ENCODE results near the gene SFMBT2.

SFMBT2 gene

GRCh38 chr10:7293378-7293920 lies 117.4 kb downstream of the SFMBT2 start:
- DNase-seq: no peak

DNA sequence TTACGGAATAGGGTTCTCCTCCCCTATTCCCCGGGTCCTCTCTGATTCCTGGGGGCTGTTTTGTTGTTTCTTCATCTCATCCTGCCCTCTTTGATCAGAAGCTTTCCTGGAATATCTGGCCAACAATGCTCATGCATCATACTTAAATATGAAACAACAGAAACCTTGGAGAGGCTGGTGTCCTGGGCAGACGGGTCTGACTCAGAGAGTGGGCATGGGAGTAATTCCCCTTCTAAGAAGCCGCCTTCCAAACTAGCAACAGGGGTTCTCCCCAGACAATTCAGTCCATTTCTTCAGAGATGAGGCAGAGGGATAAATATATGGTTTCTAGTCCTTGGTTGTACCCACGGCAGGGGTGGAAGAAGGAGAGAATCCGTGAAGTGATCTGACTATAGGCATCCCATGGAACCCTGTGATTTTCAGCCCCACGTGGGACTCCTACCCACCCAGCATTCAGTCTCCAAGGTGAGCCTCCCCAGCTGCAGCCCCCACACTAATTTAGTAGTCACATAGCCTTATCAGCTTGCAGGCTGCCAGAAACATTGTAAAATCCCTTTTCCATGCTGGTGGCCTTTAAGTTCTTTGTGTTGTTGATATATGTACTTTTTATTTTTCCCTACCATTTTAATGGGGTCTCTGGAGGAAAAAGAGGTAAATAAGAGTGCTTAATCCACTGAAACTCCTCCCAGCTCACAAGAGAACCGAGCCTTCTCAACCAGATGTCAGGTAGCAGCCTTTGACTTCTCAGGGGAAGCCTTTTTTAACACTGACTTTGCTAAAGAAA lies 119.2 kb downstream of the SFMBT2 start:
- no peak for DNase-seq

DNA sequence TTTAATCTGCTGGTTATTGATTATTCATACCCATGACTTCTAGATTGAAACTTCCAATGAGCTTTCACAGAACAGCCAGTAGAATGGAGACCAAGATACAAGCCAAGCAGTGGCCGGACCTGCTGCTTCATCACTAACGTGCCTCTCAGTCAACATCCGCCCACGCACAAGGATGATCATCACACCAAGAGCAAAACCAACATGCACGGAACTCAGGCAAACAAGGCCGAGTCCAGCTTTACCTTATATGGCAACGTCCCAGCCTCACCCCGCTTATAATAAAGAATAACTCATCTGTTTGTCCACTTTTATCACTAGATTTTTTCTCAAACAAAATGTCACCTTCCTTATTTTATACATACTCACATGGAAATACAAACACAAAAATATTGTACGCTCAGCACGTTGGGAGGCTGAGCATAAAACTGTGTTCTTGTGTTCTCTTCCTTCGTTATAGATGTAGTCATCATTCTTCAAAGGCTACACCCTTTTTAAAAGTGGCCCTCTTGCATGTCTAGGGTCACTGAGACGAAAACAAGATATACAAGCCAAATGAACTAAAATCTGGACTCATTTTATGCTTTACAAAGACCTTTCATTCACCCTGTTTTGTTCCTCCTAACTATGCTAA lies 122.7 kb downstream of the SFMBT2 start:
- DNase-seq: no peak

DNA sequence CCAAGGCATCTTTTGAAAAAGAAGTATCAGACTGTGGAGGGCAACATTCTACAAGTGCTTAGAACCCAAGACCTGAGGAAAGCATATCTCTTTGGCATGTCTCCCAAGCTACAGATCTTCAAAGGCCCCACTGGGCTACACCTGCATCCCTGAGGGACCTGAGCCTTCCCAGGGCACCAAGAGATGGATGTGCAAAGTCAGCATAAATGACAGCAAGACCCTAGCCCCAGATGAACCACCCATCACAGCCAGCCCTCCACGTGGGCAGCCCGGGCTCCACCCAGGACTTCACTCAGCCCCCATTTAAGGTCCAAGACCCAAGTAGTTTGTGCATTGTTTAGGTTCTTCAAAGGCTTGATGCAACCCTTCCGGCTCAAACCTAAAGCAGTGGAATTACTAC lies 123.5 kb downstream of the SFMBT2 start:
- no peak for DNase-seq

DNA sequence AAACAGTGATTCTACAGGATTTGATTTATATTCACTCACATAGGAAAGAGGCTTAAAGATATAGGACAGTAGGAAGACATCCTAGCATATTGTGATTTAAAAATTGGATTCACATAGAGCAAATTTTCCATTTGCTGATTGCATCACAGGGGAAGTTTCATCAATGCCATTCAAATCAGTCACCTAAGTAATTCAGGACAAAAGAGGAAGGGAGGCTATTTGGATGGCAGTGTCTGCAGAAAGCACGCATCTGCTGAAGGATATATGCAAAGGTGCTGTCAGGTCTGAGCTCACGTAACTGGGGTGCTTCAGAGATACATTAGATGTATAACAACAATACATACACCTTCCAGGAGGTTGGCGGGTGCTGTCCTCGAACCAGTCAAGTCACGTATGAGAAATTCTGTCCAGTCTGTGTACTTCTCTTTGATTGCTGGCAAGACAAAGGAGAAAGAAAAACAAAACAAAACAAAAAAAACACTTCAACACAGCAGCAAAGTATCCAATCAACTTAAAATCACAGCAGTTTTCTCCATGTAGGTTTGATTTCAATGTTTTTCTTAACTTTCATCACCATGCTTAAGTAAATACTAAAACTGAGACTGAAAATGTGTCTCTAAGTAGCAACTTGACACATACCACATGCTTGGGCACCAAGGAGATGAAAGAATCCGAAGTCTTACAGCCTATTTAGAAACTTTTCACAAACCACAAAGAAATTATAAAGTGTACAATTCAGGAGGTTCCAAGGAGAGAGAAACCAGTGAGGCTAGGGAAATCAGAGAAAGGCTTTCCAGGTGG lies 125.1 kb downstream of the SFMBT2 start:
- no peak for DNase-seq

DNA sequence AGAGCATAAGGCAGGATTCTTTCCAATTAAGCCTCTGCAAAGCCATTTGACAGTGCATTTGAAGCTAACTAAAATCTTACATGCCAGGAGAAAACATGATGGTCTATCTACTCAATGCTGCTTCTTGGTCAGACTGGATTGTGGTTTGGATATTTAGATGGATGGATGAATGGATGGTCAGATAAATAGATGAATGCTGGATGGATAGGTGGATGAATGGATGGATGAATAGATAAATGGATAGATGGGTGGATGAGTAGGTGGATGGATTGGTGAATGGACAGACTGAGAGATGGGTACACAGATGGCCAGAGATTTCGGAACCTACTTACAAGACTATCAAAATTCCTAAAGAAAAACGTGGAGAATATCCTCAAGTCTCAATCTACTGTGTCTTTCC lies 127.6 kb downstream of the SFMBT2 start:
- no peak for DNase-seq

- no peak for DNase-seq
Observed at GRCh38 chr10:7282457-7282856, 128.4 kb downstream of the SFMBT2 start.

- DNase-seq: no peak
Observed at GRCh38 chr10:7281429-7281828, 129.4 kb downstream of the SFMBT2 start.

DNA sequence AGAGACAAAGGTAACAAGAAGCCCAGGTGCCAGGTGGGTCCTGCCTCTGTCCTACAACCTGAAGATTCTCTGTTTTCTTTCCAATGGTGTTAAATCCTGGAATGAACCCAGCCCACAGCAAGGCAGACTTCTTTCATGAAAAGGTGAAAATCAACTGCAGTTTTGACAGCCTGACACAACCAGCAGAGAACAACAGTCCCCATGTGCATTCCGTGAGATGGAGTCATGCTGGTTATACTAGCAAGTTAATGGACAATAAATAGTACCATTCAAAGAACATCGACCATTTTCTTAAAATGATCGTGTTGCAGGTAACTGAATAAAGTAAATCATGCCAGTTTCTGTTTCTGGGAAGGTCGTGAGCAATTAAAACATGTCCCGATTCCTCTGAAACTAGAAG lies 131.5 kb downstream of the SFMBT2 start:
- DNase-seq: no peak

GRCh38 chr10:7277867-7278266 lies 133.0 kb downstream of the SFMBT2 start:
- no peak for DNase-seq

DNA sequence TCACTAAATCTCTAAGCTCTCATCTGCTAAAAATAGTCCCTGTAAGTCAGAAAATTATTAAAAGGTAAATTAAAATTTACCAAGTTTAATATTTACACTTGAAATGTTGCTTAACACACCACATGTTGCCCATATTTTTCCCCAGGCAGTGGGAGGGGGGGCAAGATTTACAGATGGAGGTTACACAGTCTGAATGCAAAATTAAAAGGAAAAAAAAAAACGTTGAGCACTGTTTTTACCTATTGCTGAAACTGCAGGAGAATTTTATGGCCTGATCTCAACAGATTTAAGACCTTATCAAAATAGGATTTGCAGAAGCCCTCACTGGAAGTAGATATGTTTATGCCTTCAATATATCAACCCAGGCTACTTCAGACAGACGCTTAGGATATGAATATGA lies 133.4 kb downstream of the SFMBT2 start:
- DNase-seq: no peak

DNA sequence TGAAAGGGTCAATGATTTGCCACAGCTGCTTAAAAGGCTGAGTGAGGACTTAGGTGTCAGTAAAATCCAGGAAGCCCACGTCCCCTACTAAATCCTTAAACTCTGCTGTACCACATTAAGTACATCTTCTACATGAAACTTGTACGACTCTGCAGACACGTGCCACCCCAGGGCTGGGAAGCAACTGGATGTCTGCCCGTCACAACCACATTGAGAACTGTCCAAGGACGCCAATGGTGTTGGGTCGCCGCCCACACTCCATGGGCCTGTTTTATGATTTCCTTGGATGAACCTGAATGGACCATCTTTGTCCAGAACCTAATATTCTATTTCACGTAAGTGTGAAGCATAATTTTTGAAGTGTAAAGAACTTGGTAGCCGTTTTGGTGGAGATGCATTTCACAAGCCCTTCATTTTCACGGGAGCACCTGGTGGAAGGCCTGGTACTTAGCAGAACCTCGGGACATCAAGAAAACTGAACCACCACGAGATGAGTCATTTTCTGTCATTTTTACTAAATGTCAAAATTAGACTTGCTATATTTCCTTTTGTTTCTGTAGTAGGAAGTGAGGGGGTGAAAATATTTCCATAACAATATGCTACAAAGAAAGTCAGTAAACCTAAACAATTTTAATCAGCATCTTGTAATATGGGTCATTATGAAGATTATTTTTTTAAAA lies 134.9 kb downstream of the SFMBT2 start:
- no peak for DNase-seq

DNA sequence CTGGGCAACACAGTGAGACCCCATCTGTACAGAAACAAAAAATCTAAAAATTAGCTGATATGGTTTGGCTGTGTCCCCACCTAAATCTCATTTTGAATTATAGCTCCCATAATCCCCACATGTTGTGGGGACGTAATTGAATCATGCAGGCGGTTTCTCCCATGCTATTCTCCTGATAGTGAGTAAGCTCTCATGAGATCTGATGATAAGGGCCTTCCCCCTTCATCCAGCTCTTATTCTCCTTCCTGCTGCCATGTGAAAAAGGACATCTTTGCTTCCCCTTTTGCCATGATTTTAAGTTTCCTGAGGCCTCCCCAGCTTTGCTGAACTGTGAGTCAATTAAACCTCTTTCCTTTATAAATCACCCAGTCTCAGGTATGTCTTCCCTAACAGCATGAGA lies 136.5 kb downstream of the SFMBT2 start:
- no peak for DNase-seq

DNA sequence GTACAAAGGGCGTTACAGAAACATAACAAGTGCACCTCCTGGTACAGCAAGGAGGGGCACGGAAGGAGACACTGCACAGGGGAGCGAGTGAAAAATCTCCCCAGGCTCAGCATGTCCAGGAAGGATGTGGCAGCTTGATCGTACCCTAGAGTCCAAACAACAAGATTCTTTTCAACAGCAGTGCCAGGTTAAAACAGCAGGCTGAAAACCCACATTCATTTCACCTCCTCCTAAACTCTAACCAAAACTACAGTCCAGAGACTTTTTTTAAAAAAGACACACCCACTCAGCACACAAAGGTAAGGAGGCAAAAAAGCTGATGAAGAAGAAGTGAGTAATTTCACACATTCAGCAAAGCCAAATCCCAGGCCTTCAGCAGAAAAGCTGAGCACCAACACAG lies 138.8 kb downstream of the SFMBT2 start:
- DNase-seq: no peak

- DNase-seq: no peak
Observed at GRCh38 chr10:7269988-7270387, 140.8 kb downstream of the SFMBT2 start.

- no peak for DNase-seq
Observed at GRCh38 chr10:7267142-7267541, 143.7 kb downstream of the SFMBT2 start.

- DNase-seq: no peak
Observed at GRCh38 chr10:7265396-7266123, 145.3 kb downstream of the SFMBT2 start.

DNA sequence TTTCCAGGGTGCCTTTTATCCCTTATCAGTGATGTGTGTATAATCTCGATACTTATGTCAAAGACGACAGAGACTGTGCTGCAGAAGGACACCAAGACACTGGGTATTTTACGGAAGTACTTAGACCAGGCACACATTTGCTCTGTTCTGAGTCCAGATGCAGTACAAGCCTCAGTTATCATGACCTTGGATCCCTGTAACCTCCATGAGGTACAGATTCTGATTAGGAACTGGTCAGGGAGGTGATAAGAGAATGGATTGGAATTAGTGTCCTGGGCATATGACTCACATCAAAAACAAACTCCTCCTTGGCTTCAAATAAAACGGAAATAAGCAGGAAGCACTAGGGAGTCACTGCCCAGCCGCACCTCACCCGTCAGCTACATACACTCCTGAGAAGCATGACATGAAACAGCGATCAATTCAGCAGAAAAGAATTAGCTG lies 146.5 kb downstream of the SFMBT2 start:
- DNase-seq: no peak

GRCh38 chr10:7263616-7264015 lies 147.2 kb downstream of the SFMBT2 start:
- no peak for DNase-seq

- DNase-seq: no peak
Observed at GRCh38 chr10:7261351-7261750, 149.5 kb downstream of the SFMBT2 start.

DNA sequence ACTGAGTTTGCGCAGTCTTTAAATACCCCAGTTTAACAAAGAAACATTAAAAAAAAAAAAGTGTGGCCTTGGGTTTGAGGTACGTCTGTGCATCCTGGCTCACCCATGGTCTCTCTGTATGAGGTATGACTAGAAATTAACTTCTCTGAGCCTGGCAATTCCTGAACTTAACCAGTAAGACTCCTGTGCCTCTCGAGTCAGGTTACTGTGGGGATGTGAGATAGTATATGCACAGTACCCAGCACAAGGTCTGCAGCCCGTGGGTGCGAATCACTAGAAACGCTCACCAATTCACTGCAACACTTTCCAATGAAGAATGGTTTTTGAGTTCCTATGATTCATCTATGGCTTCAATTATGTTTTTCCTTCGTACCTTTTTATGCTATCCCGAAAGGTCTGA lies 149.9 kb downstream of the SFMBT2 start:
- no peak for DNase-seq

DNA sequence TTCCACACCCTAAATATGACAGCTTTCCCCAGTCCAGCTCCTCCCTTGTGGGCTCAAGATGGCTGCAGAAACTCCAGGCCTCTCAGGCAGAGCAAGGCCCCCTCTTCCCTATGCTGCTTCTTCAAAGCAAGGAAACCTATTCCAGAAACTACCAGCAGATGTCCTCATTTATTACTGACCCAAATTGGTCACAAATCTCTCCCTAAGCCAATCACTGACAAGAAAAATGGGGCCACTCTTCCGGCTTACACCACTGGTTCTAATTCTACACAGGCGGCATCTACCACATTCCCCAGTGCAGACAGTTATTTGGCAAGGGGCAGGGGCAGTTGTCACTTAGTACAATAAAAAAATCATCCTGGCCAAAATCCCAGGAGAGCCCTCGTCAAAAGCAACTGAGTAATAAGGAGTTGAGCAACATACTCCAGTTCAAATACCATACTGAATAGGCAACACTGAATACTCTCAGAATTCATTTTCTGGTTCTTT lies 150.4 kb downstream of the SFMBT2 start:
- no peak for DNase-seq
